HEK293 (cell line): ENCODE data around the gene OR6X1.

Experiments
- CTCF ChIA-PET: fragments of 350-600 bp; formaldehyde crosslinking; extraction: SDS; loops from one replicate; lab custom pipeline; 2021; ENCODE audit warnings: antibody characterized with exemption; lab: Yijun Ruan, JAX
- POLR2A ChIA-PET: fragments of 300-600 bp; formaldehyde crosslinking; extraction: SDS; loops from one replicate; lab custom pipeline; 2020; ENCODE audit warnings: antibody characterized with exemption, inconsistent platforms; lab: Yijun Ruan, JAX
- H3K27ac ChIP-seq: fragments of 200-500 bp; sonication (Bioruptor generic); 2 replicates; pipeline ENCODE4 v1.5.1; 2014; ENCODE audit warnings: low read depth, low read length, control low read depth, inconsistent platforms; ENCODE audit errors: extremely low read depth
- H3K36me3 ChIP-seq, 2 experiments: fragments of 200-500 bp in 1 of 2; sonication (Bioruptor generic) in 1 of 2; 1 replicate in 1 of 2; 2 replicates in 1 of 2; pipeline ENCODE4 v1.5.1; 2014 to 2017; ENCODE audit warnings: inconsistent platforms in 2 of 2, low read length in 2 of 2; ENCODE audit not compliant: control insufficient read depth in 2 of 2, insufficient read depth in 1 of 2
- H3K4me1 ChIP-seq: fragments of 200-500 bp; sonication (Bioruptor generic); 2 replicates; pipeline ENCODE4 v1.5.1; 2014; ENCODE audit warnings: mild to moderate bottlenecking, low read length, inconsistent platforms; ENCODE audit not compliant: control insufficient read depth, insufficient read depth
- H3K4me3 ChIP-seq: 2 replicates; pipeline ENCODE4 v1.5.1; 2011; ENCODE audit warnings: low read depth, mild to moderate bottlenecking, control low read depth, low read length, moderate library complexity
- H3K9me3 ChIP-seq: fragments of 200-500 bp; sonication (Bioruptor generic); 2 replicates; pipeline ENCODE4 v1.5.1; 2014; ENCODE audit warnings: low read depth, low read length, inconsistent platforms; ENCODE audit not compliant: control insufficient read depth, insufficient read depth
- EGR2 ChIP-seq: fragments of 450-650 bp; formaldehyde crosslinking; IDR thresholded peaks from 2 replicates; pipeline ENCODE4 v1.5.1; 2016; ENCODE audit warnings: low read depth, missing biosample characterization, missing genetic modification characterization
- GLIS1 ChIP-seq: fragments of 450-650 bp; formaldehyde crosslinking; IDR thresholded peaks from 2 replicates; pipeline ENCODE4 v1.5.1; 2016; ENCODE audit warnings: missing biosample characterization, missing genetic modification characterization
- KLF9 ChIP-seq: fragments of 450-650 bp; formaldehyde crosslinking; IDR thresholded peaks from 2 replicates; pipeline ENCODE4 v1.5.1; 2016; ENCODE audit warnings: missing biosample characterization, missing genetic modification characterization, low read depth
- MEIS1 ChIP-seq: sonication (generic); formaldehyde crosslinking; IDR thresholded peaks from 2 replicates; pipeline ENCODE4 v1.8.1; 2022; ENCODE audit warnings: missing genetic modification reagents, mild to moderate bottlenecking, borderline replicate concordance
- MYNN ChIP-seq: fragments of 450-650 bp; formaldehyde crosslinking; IDR thresholded peaks from 2 replicates; pipeline ENCODE4 v1.5.1; 2016; ENCODE audit warnings: missing biosample characterization, missing genetic modification characterization, borderline replicate concordance
- OSR2 ChIP-seq: fragments of 450-650 bp; formaldehyde crosslinking; IDR thresholded peaks from 2 replicates; pipeline ENCODE4 v1.5.1; 2016; ENCODE audit warnings: missing biosample characterization, missing genetic modification characterization
- PRDM4 ChIP-seq: fragments of 450-650 bp; formaldehyde crosslinking; IDR thresholded peaks from 2 replicates; pipeline ENCODE4 v1.5.1; 2017; ENCODE audit warnings: missing biosample characterization, missing genetic modification characterization
- REPIN1 ChIP-seq: fragments of 450-650 bp; formaldehyde crosslinking; IDR thresholded peaks from 2 replicates; pipeline ENCODE4 v1.5.1; 2017; ENCODE audit warnings: missing biosample characterization, missing genetic modification characterization, low read depth
- SALL2 ChIP-seq: fragments of 450-650 bp; formaldehyde crosslinking; IDR thresholded peaks from 2 replicates; pipeline ENCODE4 v1.5.0; 2017; ENCODE audit warnings: missing biosample characterization, mild to moderate bottlenecking, missing genetic modification characterization, borderline replicate concordance
- ZNF10 ChIP-seq: fragments of 450-650 bp; formaldehyde crosslinking; IDR thresholded peaks from 2 replicates; pipeline ENCODE4 v1.5.1; 2017; ENCODE audit warnings: missing biosample characterization, missing genetic modification characterization
- ZNF132 ChIP-seq: fragments of 450-650 bp; formaldehyde crosslinking; IDR thresholded peaks from 2 replicates; pipeline ENCODE4 v1.5.1; 2017; ENCODE audit warnings: missing biosample characterization, missing genetic modification characterization, borderline replicate concordance
- ZNF155 ChIP-seq: fragments of 450-650 bp; formaldehyde crosslinking; IDR thresholded peaks from 2 replicates; pipeline ENCODE4 v1.5.1; 2016; ENCODE audit warnings: missing biosample characterization, missing genetic modification characterization
- ZNF2 ChIP-seq: fragments of 450-650 bp; formaldehyde crosslinking; IDR thresholded peaks from 2 replicates; pipeline ENCODE4 v1.5.1; 2016; ENCODE audit warnings: missing biosample characterization, missing genetic modification characterization
- ZNF211 ChIP-seq: fragments of 450-650 bp; formaldehyde crosslinking; IDR thresholded peaks from 2 replicates; pipeline ENCODE4 v1.5.1; 2016; ENCODE audit warnings: low read depth, missing biosample characterization, missing genetic modification characterization
- ZNF274 ChIP-seq, 2 experiments: fragments of 200-500 bp in 1 of 2; fragments of 450-650 bp in 1 of 2; sonication (Bioruptor generic) in 1 of 2; formaldehyde crosslinking in 1 of 2; IDR thresholded peaks; 2 replicates each; pipeline versions ENCODE4 v1.5.1 to v1.6.1; 2014 to 2016; ENCODE audit warnings: borderline replicate concordance in 1 of 2, inconsistent platforms in 1 of 2, low read length in 1 of 2, missing biosample characterization in 1 of 2, missing genetic modification characterization in 1 of 2
- ZNF280D ChIP-seq: fragments of 450-650 bp; formaldehyde crosslinking; IDR thresholded peaks from 2 replicates; pipeline ENCODE4 v1.5.1; 2016; ENCODE audit warnings: missing biosample characterization, missing genetic modification characterization
- ZNF292 ChIP-seq: fragments of 450-650 bp; formaldehyde crosslinking; IDR thresholded peaks from 2 replicates; pipeline ENCODE4 v1.5.1; 2016; ENCODE audit warnings: low read depth, missing biosample characterization, missing genetic modification characterization, borderline replicate concordance
- ZNF398 ChIP-seq: fragments of 450-650 bp; formaldehyde crosslinking; IDR thresholded peaks from 2 replicates; pipeline ENCODE4 v1.5.1; 2017; ENCODE audit warnings: missing biosample characterization, missing genetic modification characterization
- ZNF510 ChIP-seq: fragments of 450-650 bp; formaldehyde crosslinking; IDR thresholded peaks from 2 replicates; pipeline ENCODE4 v1.5.1; 2018; ENCODE audit warnings: mild to moderate bottlenecking, missing genetic modification characterization, missing biosample characterization; ENCODE audit not compliant: insufficient replicate concordance
- ZNF555 ChIP-seq: fragments of 450-650 bp; formaldehyde crosslinking; conservative IDR thresholded peaks from 2 replicates; pipeline ENCODE4 v1.5.1; 2017; ENCODE audit warnings: missing biosample characterization, mild to moderate bottlenecking, missing genetic modification characterization, inconsistent platforms
- ZNF621 ChIP-seq: fragments of 450-650 bp; formaldehyde crosslinking; IDR thresholded peaks from 2 replicates; pipeline ENCODE4 v1.5.1; 2017; ENCODE audit warnings: missing biosample characterization, missing genetic modification characterization
- ZNF624 ChIP-seq: fragments of 450-650 bp; formaldehyde crosslinking; IDR thresholded peaks from 2 replicates; pipeline ENCODE4 v1.5.1; 2017; ENCODE audit warnings: missing biosample characterization, missing genetic modification characterization
- ZNF626 ChIP-seq: fragments of 450-650 bp; sonication (Bioruptor Pico); formaldehyde crosslinking; IDR thresholded peaks from 2 replicates; pipeline ENCODE4 v1.5.1; 2018; ENCODE audit warnings: missing biosample characterization, missing genetic modification characterization, inconsistent platforms
- ZNF670 ChIP-seq: fragments of 450-650 bp; formaldehyde crosslinking; IDR thresholded peaks from 2 replicates; pipeline ENCODE4 v1.5.1; 2016; ENCODE audit warnings: missing biosample characterization, missing genetic modification characterization, low read depth
- ZNF768 ChIP-seq: fragments of 450-650 bp; formaldehyde crosslinking; IDR thresholded peaks from 2 replicates; pipeline ENCODE4 v1.5.1; 2018; ENCODE audit warnings: missing biosample characterization, mild to moderate bottlenecking, missing genetic modification characterization
- ZSCAN18 ChIP-seq: fragments of 450-650 bp; formaldehyde crosslinking; IDR thresholded peaks from 2 replicates; pipeline ENCODE4 v1.5.1; 2016; ENCODE audit warnings: missing biosample characterization, missing genetic modification characterization
- ZSCAN23 ChIP-seq: fragments of 450-650 bp; formaldehyde crosslinking; IDR thresholded peaks from 2 replicates; pipeline ENCODE4 v1.5.1; 2016; ENCODE audit warnings: missing biosample characterization, missing genetic modification characterization
- ZSCAN30 ChIP-seq: fragments of 450-650 bp; IDR thresholded peaks from 2 replicates; pipeline ENCODE4 v1.5.1; 2018; ENCODE audit warnings: missing biosample characterization, mild to moderate bottlenecking, missing genetic modification characterization, moderate library complexity

OR6X1 gene

GRCh38 chr11:123755813-123756212, 1.5 kb upstream of the OR6X1 start (continued):
- no peak for TF ChIP-seq MEIS1 (CRISPR knock-in tag)
- TF ChIP-seq ZNF132 (tag by site-specific recombination), result no peak
- TF ChIP-seq ZSCAN23, result no peak
- TF ChIP-seq ZNF155 (tag by site-specific recombination), result no peak
- no peak for TF ChIP-seq ZNF2 (tag by site-specific recombination)
- no peak for TF ChIP-seq KLF9
- TF ChIP-seq ZNF274 (IDR thresholded peaks at IDR 0.05; ENCODE audit: low read length), result no peak
- no peak for TF ChIP-seq ZNF274 (tag by site-specific recombination; IDR thresholded peaks at IDR 0.05; ENCODE audit: borderline replicate concordance)
- no peak for TF ChIP-seq SALL2 (tag by site-specific recombination)
- TF ChIP-seq ZNF292 (tag by site-specific recombination), result no peak
- TF ChIP-seq MYNN (tag by site-specific recombination), result no peak
- no peak for TF ChIP-seq ZSCAN30 (tag by site-specific recombination)
- no peak for TF ChIP-seq ZNF398
- no peak for TF ChIP-seq ZNF510 (tag by site-specific recombination)

GRCh38 chr11:123755344-123755743, 1.0 kb upstream of the OR6X1 start:
- POLR2A ChIA-PET, result no interaction called here
- CTCF ChIA-PET, result interaction anchor here (1.2 kb wide), 1 partner anchor 115 kb away, joined by 3 read pairs; no protein-coding TSS in a partner anchor
- no peak for TF ChIP-seq EGR2 (tag by site-specific recombination)
- no peak for TF ChIP-seq OSR2 (tag by site-specific recombination)
- no peak for TF ChIP-seq ZSCAN30 (tag by site-specific recombination)
- TF ChIP-seq ZNF10 (tag by site-specific recombination), result no peak
- no peak for TF ChIP-seq ZNF626 (tag by site-specific recombination)
- TF ChIP-seq GLIS1, result no peak
- no peak for TF ChIP-seq ZSCAN18 (tag by site-specific recombination)
- no peak for TF ChIP-seq REPIN1 (tag by site-specific recombination)
- TF ChIP-seq ZNF621, result no peak
- TF ChIP-seq ZNF768, result no peak
- TF ChIP-seq ZNF670 (tag by site-specific recombination), result no peak
- TF ChIP-seq ZNF211, result no peak
- no peak for TF ChIP-seq ZNF624 (tag by site-specific recombination)
- TF ChIP-seq ZNF280D, result no peak
- no peak for TF ChIP-seq PRDM4 (tag by site-specific recombination)
- no peak for TF ChIP-seq ZNF555 (tag by site-specific recombination)

More at GRCh38 chr11:123755344-123755743, 1.0 kb upstream of the OR6X1 start:
- Histone ChIP-seq H3K36me3 (no peaks in the 10 kb centered on the region), H3K4me3 (no peak overlapping the region), H3K4me1 (no peaks in the 10 kb centered on the region), H3K27ac (no peak overlapping the region), H3K9me3 (no peaks in the 10 kb centered on the region)
